ENCODE data around the gene FRMPD4.

The FRMPD4 gene

GRCh38 chrX:12685541-12685940 lies 547.3 kb downstream of the FRMPD4 start:
- no peak for DNase-seq

GRCh38 chrX:12686331-12686730 lies 548.1 kb downstream of the FRMPD4 start:
- DNase-seq: no peak

GRCh38 chrX:12690646-12691045 lies 552.4 kb downstream of the FRMPD4 start:
- no peak for DNase-seq

GRCh38 chrX:12693754-12694153 lies 555.5 kb downstream of the FRMPD4 start:
- no peak for DNase-seq

- DNase-seq: no peak
These were observed 562.5 kb downstream of the FRMPD4 start for GRCh38 chrX:12700745-12701144.

GRCh38 chrX:12701628-12702027 lies 563.4 kb downstream of the FRMPD4 start:
- DNase-seq: no peak

GRCh38 chrX:12702509-12703091 lies 564.3 kb downstream of the FRMPD4 start:
- no peak for DNase-seq

- no peak for DNase-seq
These were observed 566.4 kb downstream of the FRMPD4 start for GRCh38 chrX:12704706-12705105.

GRCh38 chrX:12709047-12709446 lies 570.8 kb downstream of the FRMPD4 start:
- no peak for DNase-seq

- DNase-seq: no peak
These were observed 573.3 kb downstream of the FRMPD4 start for GRCh38 chrX:12711435-12712040.

- DNase-seq: no peak
These were observed 578.3 kb downstream of the FRMPD4 start for GRCh38 chrX:12716574-12716973.

- no peak for DNase-seq
These were observed 581.6 kb downstream of the FRMPD4 start for GRCh38 chrX:12719837-12720236.

GRCh38 chrX:12721042-12721441 lies 582.8 kb downstream of the FRMPD4 start:
- DNase-seq: no peak

- no peak for DNase-seq
These were observed 584.0 kb downstream of the FRMPD4 start for GRCh38 chrX:12722314-12722713.

- no peak for DNase-seq
These were observed 603.1 kb downstream of the FRMPD4 start for GRCh38 chrX:12741416-12741815.

- DNase-seq: no peak
These were observed 609.2 kb downstream of the FRMPD4 start for GRCh38 chrX:12747433-12747832.

GRCh38 chrX:12751887-12752286 lies 613.6 kb downstream of the FRMPD4 start:
- no peak for DNase-seq

GRCh38 chrX:12753366-12753765 lies 615.1 kb downstream of the FRMPD4 start:
- no peak for DNase-seq

GRCh38 chrX:12758291-12758690 lies 620.0 kb downstream of the FRMPD4 start:
- DNase-seq: no peak

GRCh38 chrX:12767856-12768255 lies 629.6 kb downstream of the FRMPD4 start:
- no peak for DNase-seq

GRCh38 chrX:12768491-12768890 lies 630.2 kb downstream of the FRMPD4 start:
- DNase-seq: no peak

- peak; percentile 1 for DNase-seq
These were observed 632.2 kb downstream of the FRMPD4 start for GRCh38 chrX:12770440-12770839.

- DNase-seq: peak; percentile 2
These were observed 633.3 kb downstream of the FRMPD4 start for GRCh38 chrX:12771445-12772069.
